Measurements from ENCODE around the gene BCL3.

- TF ChIP-seq EZH2 (IDR thresholded peaks at IDR 0.05; ENCODE audit: insufficient read depth, poor library complexity, severe bottlenecking) (no peak), EZH2phosphoT487 (IDR thresholded peaks at IDR 0.05; ENCODE audit: insufficient read depth, low read depth) (no peak)
These were observed 60.2 kb downstream of the BCL3 start, which contains the start of gene BCAM for GRCh38 chr19:44808463-44809371.

All from GM23248 (cell line).